GM21381 (cell line): ENCODE data around the gene SLC24A3.

Source experiments
- ATAC-seq: cut with Tn5 transposase; IDR thresholded peaks from one replicate; pipeline ENCODE4 v1.9.1; 2021; ENCODE audit warnings: mild to moderate bottlenecking, moderate library complexity; ENCODE audit not compliant: unreplicated experiment

Gene SLC24A3

GRCh38 chr20:19757487-19758132, 545.2 kb downstream of the SLC24A3 start:
- ATAC-seq = no peak

- ATAC-seq = no peak
Measured at GRCh38 chr20:19758133-19758500, 545.7 kb downstream of the SLC24A3 start, which contains the start of gene RIN2. Gene RIN2, plus strand, starts transcription at chr20:19758258. Its CDS starts 131,344 bp downstream, at chr20:19889602.

GRCh38 chr20:19758501-19759331, 546.3 kb downstream of the SLC24A3 start:
- no peak for ATAC-seq

- ATAC-seq = no peak
Measured at GRCh38 chr20:19760371-19760721, 547.9 kb downstream of the SLC24A3 start.

GRCh38 chr20:19761326-19761725, 548.9 kb downstream of the SLC24A3 start:
- no peak for ATAC-seq

- no peak for ATAC-seq
Measured at GRCh38 chr20:19761841-19762240, 549.4 kb downstream of the SLC24A3 start.

GRCh38 chr20:19764207-19764606, 551.8 kb downstream of the SLC24A3 start:
- ATAC-seq = no peak

- ATAC-seq = no peak
Measured at GRCh38 chr20:19765266-19765665, 552.8 kb downstream of the SLC24A3 start.

- ATAC-seq = no peak
Measured at GRCh38 chr20:19765913-19766312, 553.5 kb downstream of the SLC24A3 start.

GRCh38 chr20:19767070-19767469, 554.6 kb downstream of the SLC24A3 start:
- no peak for ATAC-seq

- no peak for ATAC-seq
Measured at GRCh38 chr20:19768325-19768842, 555.9 kb downstream of the SLC24A3 start.

- no peak for ATAC-seq
Measured at GRCh38 chr20:19769507-19769906, 557.1 kb downstream of the SLC24A3 start.

- ATAC-seq = no peak
Measured at GRCh38 chr20:19770375-19770774, 557.9 kb downstream of the SLC24A3 start.

- no peak for ATAC-seq
Measured at GRCh38 chr20:19771031-19771430, 558.6 kb downstream of the SLC24A3 start.
